Right hindlimb (tissue), 1 donor: ENCODE data around the gene DACT2.

ENCODE experiments used
- DNase-seq: peaks from one replicate; pipeline ENCODE4 v3.0.0-alpha.2; 2018

The DACT2 gene

GRCh38 chr6:168261234-168261633 lies 58.3 kb downstream of the DACT2 start:
- DNase-seq = no peak

GRCh38 chr6:168260420-168260987 lies 59.1 kb downstream of the DACT2 start:
- peak; percentile 12 for DNase-seq

GRCh38 chr6:168258795-168259194 lies 60.8 kb downstream of the DACT2 start:
- DNase-seq = no peak

- no peak for DNase-seq
Measured at GRCh38 chr6:168256940-168257339, 62.6 kb downstream of the DACT2 start.
